Adipocyte (in vitro differentiated cells): ENCODE data around the gene DDX20.
"Not testable (repeated sequence)": the region's sequence is repeated elsewhere in the genome, so short reads cannot be mapped to it uniquely, and the experiment has no call there.

Source experiments
- DNase-seq: peaks from one replicate; pipeline ENCODE4 v3.0.0-alpha.2; 2015; ENCODE audit warnings: low read depth
- H3K27me3 ChIP-seq: replicated peaks from 2 replicates; pipeline ENCODE4 v1.7.0; 2013; ENCODE audit warnings: mild to moderate bottlenecking, low read length, moderate library complexity; ENCODE audit not compliant: control insufficient read depth, insufficient read depth
- H3K36me3 ChIP-seq: 2 replicates; pipeline ENCODE4 v1.7.0; 2013; ENCODE audit warnings: low read length, mild to moderate bottlenecking, moderate library complexity; ENCODE audit not compliant: control insufficient read depth, insufficient read depth, severe bottlenecking
- H3K4me1 ChIP-seq: 2 replicates; pipeline ENCODE4 v1.7.0; 2013; ENCODE audit warnings: mild to moderate bottlenecking, low read length, moderate library complexity; ENCODE audit not compliant: control insufficient read depth, insufficient read depth
- H3K4me3 ChIP-seq: 2 replicates; pipeline ENCODE4 v1.7.0; 2013; ENCODE audit warnings: mild to moderate bottlenecking, low read length, moderate library complexity
- H3K9ac ChIP-seq: 2 replicates; pipeline ENCODE4 v1.7.0; 2013; ENCODE audit warnings: mild to moderate bottlenecking, low read length, moderate library complexity
- H3K9me3 ChIP-seq: 2 replicates; pipeline ENCODE4 v1.7.0; 2013; ENCODE audit warnings: mild to moderate bottlenecking, low read length, moderate library complexity; ENCODE audit not compliant: control insufficient read depth

DDX20 gene

DNA sequence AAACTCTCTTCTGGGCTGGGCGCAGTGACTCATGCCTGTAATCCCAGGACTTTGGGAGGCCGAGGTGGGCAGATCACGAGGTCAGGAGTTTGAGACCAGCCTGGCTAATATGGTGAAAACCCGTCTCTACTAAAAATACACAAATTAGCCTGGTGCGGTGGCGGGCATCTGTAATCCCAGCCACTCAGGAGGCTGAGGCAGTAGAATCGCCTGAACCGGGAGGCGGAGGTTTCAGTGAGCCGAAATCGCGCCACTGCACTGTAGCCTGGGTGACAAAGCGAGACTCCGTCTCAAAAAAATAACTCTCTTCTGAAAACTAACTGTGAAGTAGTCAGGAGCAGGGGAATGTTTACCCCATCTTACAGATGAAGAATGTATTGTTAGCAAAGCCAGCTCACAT, 13.4 kb upstream of the DDX20 start:
- not testable (repeated sequence) for H3K9ac ChIP-seq, H3K9me3 ChIP-seq, H3K27me3 ChIP-seq, H3K4me3 ChIP-seq, DNase-seq, H3K36me3 ChIP-seq
- peaks cover 19% of the 10 kb centered on the region for H3K4me1 ChIP-seq

DNA sequence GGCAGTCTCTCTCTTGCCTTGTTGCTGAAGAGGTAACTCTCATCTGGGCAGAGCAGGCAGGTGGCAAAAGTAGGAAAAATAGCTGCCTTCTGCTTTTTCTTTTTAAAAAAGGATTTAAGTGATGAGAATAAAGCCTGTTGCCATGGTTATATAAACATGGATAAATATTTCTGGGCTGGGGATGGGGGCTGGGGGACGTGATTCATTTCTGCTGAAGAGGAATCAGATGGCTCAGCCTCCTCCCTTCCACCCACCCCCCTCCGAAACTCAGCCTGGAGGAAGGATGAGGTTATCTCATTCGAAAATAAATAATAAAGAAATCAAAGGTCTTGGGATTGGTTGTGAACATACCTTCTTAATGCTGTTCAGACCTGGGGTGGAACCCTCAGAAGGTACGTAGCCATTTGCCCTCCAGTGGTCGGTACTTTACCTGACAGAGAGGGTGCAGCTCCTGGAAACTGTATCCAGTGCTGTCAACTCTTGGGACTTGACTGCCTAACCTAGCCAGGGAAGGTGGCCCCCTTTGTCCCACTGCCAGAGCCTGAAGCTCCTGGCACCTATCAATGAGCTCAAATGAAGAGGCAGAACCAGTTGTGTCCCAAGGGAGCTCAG, 12.7 kb upstream of the DDX20 start:
- no peaks in the 10 kb centered on the region for H3K27me3 ChIP-seq
- H3K9ac ChIP-seq, result no peak overlapping the region
- H3K4me3 ChIP-seq, result no peak overlapping the region
- no peaks in the 10 kb centered on the region for H3K36me3 ChIP-seq
- DNase-seq, result no peak
- no peaks in the 10 kb centered on the region for H3K9me3 ChIP-seq
- peaks cover 11% of the 10 kb centered on the region for H3K4me1 ChIP-seq

DNA sequence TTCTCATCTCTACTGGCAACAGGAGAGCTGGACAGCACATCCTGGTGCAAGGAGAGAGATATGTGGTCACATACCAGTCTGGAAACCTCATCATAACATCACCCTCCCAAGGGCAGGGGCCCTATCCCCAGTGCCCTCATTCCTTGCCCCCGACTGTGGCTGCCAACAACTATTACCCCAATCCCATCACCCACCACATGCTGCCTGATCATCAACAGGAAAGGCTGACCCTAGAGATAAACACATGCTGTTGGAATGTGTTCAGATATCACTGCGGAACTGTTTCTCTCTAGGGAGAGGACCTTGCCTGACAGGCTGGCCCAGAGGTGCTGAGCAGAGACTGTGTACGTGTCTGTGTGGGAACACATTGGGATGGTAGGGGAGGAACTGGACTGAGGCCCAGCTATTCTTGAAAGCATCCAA, 12.0 kb upstream of the DDX20 start:
- Histone ChIP-seq H3K36me3 (no peaks in the 10 kb centered on the region), H3K4me1 (peaks cover 9% of the 10 kb centered on the region), H3K9ac (no peak overlapping the region), H3K9me3 (no peaks in the 10 kb centered on the region), H3K4me3 (no peak overlapping the region), H3K27me3 (no peaks in the 10 kb centered on the region)
- DNase-seq, result peak; percentile 38

DNA sequence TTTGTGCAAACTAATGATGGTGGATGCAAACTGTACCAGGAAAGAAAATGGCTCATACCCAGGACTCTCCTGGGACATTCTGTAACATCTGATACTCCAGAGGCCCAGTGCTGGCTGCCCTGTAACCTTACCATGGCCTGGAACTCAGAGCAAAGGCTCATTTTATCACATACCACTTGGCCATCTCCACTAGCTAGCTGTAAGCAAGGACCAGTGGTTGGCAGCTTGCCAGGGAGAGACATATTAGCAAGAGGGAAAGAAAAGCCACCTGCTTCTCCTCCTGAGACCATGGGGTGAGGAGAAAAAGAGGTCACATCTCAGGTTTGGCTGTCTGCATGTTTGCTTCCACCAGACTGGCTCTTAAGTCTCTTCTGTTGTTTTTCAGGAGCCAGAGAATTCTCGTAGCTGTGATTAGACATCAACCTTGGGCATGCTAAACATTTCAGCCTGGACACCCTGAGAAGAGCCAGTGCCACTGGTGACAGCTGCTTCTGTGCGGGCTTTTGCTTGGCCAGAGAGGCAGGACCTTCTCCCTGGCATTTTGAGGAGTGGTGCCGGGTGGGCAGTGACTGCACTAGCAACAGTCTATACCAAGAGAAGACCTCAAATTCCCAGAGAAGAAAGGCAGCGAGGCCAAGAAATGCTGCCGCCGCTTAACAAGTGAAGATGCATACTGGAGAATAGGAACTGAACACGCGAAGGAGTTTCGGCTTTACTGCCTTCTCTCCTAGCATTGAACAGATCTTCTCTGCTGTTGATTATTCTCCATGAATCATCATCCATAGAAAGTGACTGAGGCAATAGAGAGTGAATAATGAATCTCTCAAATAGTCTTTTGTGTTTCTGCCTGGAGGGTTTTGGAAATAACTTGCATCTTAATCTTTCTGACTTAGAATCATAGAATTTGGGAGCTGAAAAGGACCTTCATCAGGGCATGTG, 9.8 kb upstream of the DDX20 start:
- Histone ChIP-seq H3K27me3 (no peaks in the 10 kb centered on the region), H3K36me3 (no peaks in the 10 kb centered on the region), H3K4me3 (no peak overlapping the region), H3K4me1 (peaks cover 3% of the 10 kb centered on the region), H3K9me3 (no peaks in the 10 kb centered on the region), H3K9ac (no peak overlapping the region)
- peak; percentile 36 for DNase-seq

DNA sequence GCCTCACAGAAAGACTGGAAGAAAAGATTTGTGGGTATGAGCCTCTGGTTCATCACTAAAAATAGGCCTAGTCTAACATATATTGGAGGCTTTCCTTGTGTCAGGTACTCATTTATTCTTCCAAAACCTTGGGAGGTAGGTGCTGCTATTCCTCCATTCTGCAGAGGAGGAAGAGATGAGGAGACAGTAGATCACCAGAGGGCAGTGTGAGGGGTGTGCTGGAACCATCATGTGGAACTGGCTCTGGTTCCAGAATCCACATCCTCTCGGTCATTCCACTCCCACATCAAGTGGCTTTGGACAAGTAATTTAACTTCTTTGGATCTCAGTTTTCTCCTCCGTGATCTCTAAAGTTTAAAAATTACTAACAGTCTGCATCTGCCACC, 9.1 kb upstream of the DDX20 start:
- Histone ChIP-seq H3K4me3 (no peak overlapping the region), H3K9ac (no peak overlapping the region), H3K36me3 (no peaks in the 10 kb centered on the region), H3K9me3 (no peaks in the 10 kb centered on the region), H3K4me1 (peaks cover 3% of the 10 kb centered on the region), H3K27me3 (no peaks in the 10 kb centered on the region)
- DNase-seq, result no peak

DNA sequence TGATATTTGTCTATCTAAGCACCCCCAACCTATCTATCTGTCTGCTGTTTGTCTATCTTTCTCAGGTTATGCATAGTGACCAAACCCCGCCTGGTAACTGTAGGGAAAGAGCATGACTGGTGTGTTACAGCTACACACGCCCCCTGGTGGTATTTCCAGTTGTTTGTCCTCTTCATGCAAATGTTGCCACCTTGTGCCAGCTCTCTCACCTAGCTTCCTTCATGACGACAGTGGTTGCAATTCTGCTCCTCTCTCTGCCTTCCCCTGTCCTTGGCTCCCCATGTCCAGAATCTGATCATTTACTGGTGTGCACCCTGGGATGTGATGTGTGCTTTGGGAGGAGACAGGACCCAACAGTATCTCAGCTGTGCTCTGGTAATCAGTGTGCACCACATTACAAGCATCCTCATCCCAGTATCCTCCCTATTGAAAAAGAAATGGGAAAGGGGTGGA, 8.4 kb upstream of the DDX20 start:
- H3K9me3 ChIP-seq, result no peaks in the 10 kb centered on the region
- no peaks in the 10 kb centered on the region for H3K36me3 ChIP-seq
- H3K9ac ChIP-seq, result no peak overlapping the region
- H3K4me3 ChIP-seq, result no peak overlapping the region
- H3K27me3 ChIP-seq, result no peaks in the 10 kb centered on the region
- peaks cover 3% of the 10 kb centered on the region for H3K4me1 ChIP-seq
- peak; percentile 89 for DNase-seq

DNA sequence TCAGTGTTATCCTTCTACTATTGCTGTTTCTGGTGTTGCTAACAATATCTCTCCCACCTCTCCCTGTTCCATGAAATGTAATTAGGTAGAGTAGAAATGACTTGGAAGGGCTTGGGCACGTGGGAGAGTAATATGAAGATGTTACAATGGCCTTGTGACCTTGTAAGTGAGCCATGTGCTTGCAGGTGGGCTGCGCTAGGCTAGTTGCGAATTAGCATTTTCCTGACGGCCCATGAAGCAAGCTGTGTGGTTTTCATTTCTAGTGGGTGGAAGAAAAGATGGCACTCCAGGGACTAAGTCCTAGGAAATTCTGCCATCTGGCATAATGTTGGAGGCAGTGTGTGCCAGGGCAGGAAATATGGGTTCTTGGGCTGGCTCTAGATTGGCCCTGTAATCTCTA, 7.8 kb upstream of the DDX20 start:
- H3K9ac ChIP-seq, result no peak overlapping the region
- no peak overlapping the region for H3K4me3 ChIP-seq
- DNase-seq, result no peak
- no peaks in the 10 kb centered on the region for H3K9me3 ChIP-seq
- no peaks in the 10 kb centered on the region for H3K27me3 ChIP-seq
- H3K36me3 ChIP-seq, result no peaks in the 10 kb centered on the region
- peaks cover 3% of the 10 kb centered on the region for H3K4me1 ChIP-seq

DNA sequence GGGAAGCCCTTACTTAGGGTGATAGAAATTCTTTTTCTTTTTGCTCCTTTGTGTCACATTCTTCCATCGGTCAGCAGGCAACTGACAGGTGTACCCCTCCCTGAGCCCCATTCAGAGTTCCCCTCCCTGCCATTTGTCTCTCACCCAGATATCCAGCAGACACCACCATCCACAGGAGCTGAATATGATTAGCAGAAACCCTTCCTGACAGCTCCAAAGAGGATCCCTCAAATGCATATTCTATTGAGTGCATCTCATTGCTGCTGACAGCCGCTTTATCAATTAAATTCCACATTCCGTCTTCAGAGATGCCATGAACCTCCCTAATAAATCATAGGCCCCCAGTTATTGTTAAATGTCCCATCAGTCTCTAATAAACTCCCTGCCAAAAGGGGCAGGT, 6.1 kb upstream of the DDX20 start:
- DNase-seq, result no peak
- Histone ChIP-seq H3K9me3 (no peaks in the 10 kb centered on the region), H3K36me3 (no peaks in the 10 kb centered on the region), H3K4me1 (peaks cover 2% of the 10 kb centered on the region), H3K27me3 (no peaks in the 10 kb centered on the region), H3K9ac (no peak overlapping the region), H3K4me3 (no peak overlapping the region)

DNA sequence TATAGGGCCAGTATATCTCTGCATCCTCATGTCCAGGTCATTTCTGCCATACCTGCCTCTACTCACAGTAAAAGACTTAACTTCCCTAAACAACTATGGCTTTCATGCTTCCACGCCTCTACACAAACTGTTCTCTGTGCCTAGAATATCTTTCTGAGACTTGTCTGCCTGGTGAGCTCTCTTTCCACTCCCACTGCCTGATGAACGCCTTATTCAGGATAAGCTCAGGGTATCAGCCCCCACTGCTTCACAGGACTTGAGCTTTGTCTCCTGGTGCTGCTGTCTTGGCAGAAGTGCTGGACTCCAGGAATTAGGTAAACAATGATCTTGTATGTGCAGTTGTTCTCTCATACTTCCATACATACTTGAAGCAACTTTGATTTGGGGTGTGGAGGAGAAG, 4.8 kb upstream of the DDX20 start:
- H3K27me3 ChIP-seq, result no peaks in the 10 kb centered on the region
- no peaks in the 10 kb centered on the region for H3K36me3 ChIP-seq
- no peak overlapping the region for H3K9ac ChIP-seq
- no peaks in the 10 kb centered on the region for H3K9me3 ChIP-seq
- no peak for DNase-seq
- H3K4me1 ChIP-seq, result peaks cover 6% of the 10 kb centered on the region
- H3K4me3 ChIP-seq, result no peak overlapping the region

DNA sequence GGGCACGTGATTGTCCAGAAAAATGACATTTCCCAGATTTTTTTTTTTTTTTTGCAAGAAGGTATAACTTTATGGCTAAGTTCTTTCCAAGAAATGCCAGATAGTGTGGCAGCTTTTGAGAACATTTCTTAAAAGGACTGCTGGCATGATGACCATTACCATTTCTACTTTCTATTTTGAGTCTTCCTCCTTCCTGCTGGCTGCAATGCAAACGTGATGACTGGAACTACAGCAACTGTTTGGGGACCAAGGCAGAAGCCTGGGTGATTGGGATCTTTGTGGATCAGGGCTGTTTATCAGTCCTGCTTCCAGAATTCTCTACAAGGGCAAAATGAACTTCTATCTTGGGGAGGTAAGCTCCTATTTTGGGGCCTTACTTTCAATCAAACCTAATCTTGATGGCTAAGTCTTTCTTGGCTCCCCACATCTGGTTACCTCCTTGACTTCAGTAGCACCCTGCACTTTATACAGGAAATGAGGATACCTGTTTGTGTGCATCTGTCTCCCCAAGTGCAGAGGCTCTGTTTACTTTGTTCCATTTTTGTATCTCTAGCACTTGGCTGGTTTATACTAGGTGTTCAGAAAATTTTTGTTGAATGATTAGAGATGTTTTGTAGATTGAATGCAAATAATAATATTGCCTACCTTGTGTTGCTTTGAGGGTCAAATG, 3.7 kb upstream of the DDX20 start:
- Histone ChIP-seq H3K9ac (no peak overlapping the region), H3K9me3 (no peaks in the 10 kb centered on the region), H3K4me1 (peaks cover 13% of the 10 kb centered on the region), H3K4me3 (no peak overlapping the region), H3K36me3 (no peaks in the 10 kb centered on the region), H3K27me3 (no peaks in the 10 kb centered on the region)
- DNase-seq, result no peak

DNA sequence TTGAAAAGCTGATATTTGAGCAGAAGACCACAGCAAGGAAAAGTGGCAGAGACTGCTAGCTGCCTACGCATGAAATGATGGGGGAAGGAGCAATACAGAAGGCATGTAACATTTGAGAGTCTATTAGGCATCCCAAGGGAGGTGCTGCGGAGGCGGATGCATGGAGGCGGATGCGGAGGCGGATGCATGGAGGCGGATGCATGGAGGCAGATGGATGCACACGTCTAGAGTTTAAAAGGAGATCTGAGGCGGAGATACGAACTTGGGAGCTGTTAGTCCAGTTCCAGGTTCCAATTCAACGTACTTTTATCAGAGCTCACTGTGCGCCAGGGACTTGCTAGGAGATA, 744 bp upstream of the DDX20 start:
- no peaks in the 10 kb centered on the region for H3K9me3 ChIP-seq
- peak overlapping the region; percentile 85 for H3K9ac ChIP-seq
- peak; percentile 74 for DNase-seq
- peaks cover 2% of the 10 kb centered on the region for H3K36me3 ChIP-seq
- no peaks in the 10 kb centered on the region for H3K27me3 ChIP-seq
- peaks cover 13% of the 10 kb centered on the region for H3K4me1 ChIP-seq
- H3K4me3 ChIP-seq, result peak overlapping the region; percentile 87
